AG04450 (cell line): ENCODE measurements around the gene IRS1. TPM values are rescaled to one million over a fixed set of nuclear protein-coding genes. Genes with fewer than 3 reads are reported as not detected.
"Not testable (repeated sequence)": the region's sequence is repeated elsewhere in the genome, so short reads cannot be mapped to it uniquely, and the experiment has no call there.

Experiments used
- CTCF ChIA-PET: fragments of 300-600, 350-600 bp; formaldehyde crosslinking; extraction: SDS; loops from one replicate; lab custom pipeline; 2022; ENCODE audit warnings: antibody characterized with exemption, inconsistent platforms; lab: Charles Lee
- POLR2A ChIA-PET: fragments of 350-600 bp; formaldehyde crosslinking; extraction: SDS; loops from one replicate; lab custom pipeline; 2021; ENCODE audit warnings: antibody characterized with exemption, inconsistent platforms; lab: Yijun Ruan, JAX
- DNase-seq: peaks from one replicate; pipeline ENCODE4 v3.0.0-alpha.2; 2011; ENCODE audit warnings: low read depth, low spot score
- H3K27ac ChIP-seq: one replicate; pipeline ENCODE4 v1.5.1; 2012; ENCODE audit warnings: low read depth, low read length, control low read depth
- H3K27me3 ChIP-seq: one replicate; pipeline ENCODE4 v1.6.0; 2012; ENCODE audit warnings: low read length; ENCODE audit not compliant: control insufficient read depth, insufficient read depth
- H3K4me3 ChIP-seq: 2 replicates; pipeline ENCODE4 v1.5.1; 2011; ENCODE audit warnings: mild to moderate bottlenecking, low read depth, low read length, control low read depth
- H3K9me3 ChIP-seq: 2 replicates; pipeline ENCODE4 v1.5.1; 2012; ENCODE audit warnings: low read length; ENCODE audit not compliant: control insufficient read depth, insufficient read depth
- polyA plus RNA-seq: library from polyadenylated mRNA; depleted of rRNA; stranded (reverse); fragments of >200 nt; gene quantifications from 2 replicates; pipeline ENCODE4 v1.2.3, GENCODE V29; 2011
- TF ChIP-seq, protein P1 (sequence below): IDR thresholded peaks from 2 replicates; pipeline ENCODE4 v1.5.1; 2011; ENCODE audit warnings: low read depth, low read length, control low read depth, inconsistent platforms

The IRS1 gene
- polyA plus RNA-seq, 1 experiment = 32.9 TPM

DNA sequence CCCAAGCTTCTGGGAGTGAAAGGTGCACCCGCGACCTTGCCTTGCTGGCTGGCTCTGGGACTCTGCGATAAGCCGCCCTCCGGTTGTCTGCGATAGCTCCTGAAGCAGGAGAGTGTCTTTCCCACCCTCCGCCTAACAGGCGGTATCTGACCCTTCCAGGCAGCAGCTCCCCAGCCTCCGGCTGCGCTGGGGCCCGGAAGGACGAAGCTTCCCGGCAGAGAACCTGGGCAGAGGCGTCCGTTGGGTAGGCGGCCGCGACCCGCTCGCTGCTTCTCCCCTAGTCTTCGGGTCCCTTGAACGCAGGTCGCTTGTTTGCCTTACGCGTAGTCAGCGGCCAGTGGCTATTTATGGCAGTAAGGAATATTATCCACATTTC lies 35.8 kb upstream of the IRS1 start:
- TF ChIP-seq, protein P1, sequence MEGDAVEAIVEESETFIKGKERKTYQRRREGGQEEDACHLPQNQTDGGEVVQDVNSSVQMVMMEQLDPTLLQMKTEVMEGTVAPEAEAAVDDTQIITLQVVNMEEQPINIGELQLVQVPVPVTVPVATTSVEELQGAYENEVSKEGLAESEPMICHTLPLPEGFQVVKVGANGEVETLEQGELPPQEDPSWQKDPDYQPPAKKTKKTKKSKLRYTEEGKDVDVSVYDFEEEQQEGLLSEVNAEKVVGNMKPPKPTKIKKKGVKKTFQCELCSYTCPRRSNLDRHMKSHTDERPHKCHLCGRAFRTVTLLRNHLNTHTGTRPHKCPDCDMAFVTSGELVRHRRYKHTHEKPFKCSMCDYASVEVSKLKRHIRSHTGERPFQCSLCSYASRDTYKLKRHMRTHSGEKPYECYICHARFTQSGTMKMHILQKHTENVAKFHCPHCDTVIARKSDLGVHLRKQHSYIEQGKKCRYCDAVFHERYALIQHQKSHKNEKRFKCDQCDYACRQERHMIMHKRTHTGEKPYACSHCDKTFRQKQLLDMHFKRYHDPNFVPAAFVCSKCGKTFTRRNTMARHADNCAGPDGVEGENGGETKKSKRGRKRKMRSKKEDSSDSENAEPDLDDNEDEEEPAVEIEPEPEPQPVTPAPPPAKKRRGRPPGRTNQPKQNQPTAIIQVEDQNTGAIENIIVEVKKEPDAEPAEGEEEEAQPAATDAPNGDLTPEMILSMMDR = no peak
- Histone ChIP-seq H3K27me3 (no peaks in the 10 kb centered on the region), H3K27ac (peak overlapping the region; percentile 68), H3K4me3 (peak overlapping the region; percentile 77), H3K9me3 (peaks cover 7% of the 10 kb centered on the region)
- CTCF ChIA-PET = interaction anchor here (0.6 to 1.1 kb wide), 2 partner anchors 150 to 1764 kb away, joined by 3 to 4 read pairs; no protein-coding TSS in a partner anchor
- no peak for DNase-seq
- POLR2A ChIA-PET = interaction anchor here (0.9 to 1.4 kb wide), 2 partner anchors 57 to 143 kb away, joined by 3 to 5 read pairs; no protein-coding TSS in a partner anchor

DNA sequence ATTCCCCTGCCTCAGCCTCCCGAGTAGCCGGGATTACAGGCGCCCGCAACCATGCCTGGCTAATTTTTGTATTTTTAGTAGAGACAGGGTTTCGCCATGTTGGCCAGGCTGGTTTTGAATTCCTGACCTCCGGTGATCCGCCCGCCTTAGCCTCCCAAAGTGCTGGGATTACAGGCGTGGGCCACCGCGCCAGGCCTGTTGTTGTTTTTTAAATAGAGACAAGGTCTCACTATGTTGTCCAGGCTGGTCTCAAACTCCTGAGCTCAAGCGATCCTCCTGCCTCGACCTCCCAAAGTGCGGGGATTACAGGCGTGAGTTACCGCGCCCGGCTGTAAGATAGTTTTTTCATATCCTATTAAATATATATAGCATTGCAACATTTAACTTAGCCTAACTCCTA lies 35.3 kb upstream of the IRS1 start:
- H3K4me3 ChIP-seq, H3K9me3 ChIP-seq, H3K27ac ChIP-seq, H3K27me3 ChIP-seq, DNase-seq: not testable (repeated sequence)
- CTCF ChIA-PET = interaction anchor here (0.6 kb wide), 1 partner anchor 1763 kb away, joined by 3 read pairs; no protein-coding TSS in a partner anchor
- POLR2A ChIA-PET = interaction anchor here (0.9 kb wide), 1 partner anchor 144 kb away, joined by 3 read pairs; no protein-coding TSS in a partner anchor

DNA sequence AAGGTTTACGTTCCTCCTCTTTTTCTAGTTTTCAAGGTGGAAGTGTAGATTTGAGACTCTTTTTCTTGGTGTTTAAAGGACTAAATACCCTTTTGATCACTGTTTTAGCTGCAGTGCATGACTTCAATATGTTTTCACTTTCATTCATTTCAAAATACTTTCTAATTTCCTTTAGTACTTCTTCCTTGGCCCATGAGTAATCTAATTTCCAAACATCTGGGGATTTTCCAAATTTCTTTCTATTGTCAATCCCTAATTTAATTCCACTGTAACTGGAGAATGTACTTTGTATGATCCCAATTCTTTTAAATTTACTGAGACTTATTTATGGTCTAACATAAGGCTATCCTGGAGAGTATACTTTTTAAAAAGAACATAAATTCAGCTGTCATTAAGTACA lies 32.4 kb upstream of the IRS1 start:
- no peak for DNase-seq
- no peak overlapping the region for H3K4me3 ChIP-seq
- POLR2A ChIA-PET = no interaction called here
- H3K9me3 ChIP-seq = peaks cover 7% of the 10 kb centered on the region
- TF ChIP-seq, protein P1 = no peak
- CTCF ChIA-PET = no interaction called here
- no peak overlapping the region for H3K27ac ChIP-seq
- H3K27me3 ChIP-seq = no peaks in the 10 kb centered on the region

DNA sequence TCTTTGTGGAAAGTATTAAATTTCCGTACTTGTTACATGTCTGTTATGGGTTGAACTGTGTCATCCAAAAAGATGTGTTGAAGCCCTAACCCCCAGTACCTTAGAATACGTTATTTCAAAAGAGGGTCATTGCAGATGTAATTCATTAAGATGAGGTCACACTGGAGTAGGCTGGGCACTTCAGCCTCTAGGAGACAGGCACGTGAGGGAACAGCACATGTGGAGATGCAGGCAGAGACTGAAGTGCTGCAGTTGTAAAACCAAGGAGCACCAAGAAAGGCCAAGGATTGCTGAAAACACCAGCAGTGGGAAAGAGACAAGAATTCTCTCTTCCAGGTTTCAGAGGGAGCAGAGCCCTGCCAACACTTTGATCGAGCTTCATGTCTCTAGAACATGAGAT lies 31.6 kb upstream of the IRS1 start:
- no peak overlapping the region for H3K27ac ChIP-seq
- no peaks in the 10 kb centered on the region for H3K27me3 ChIP-seq
- CTCF ChIA-PET = no interaction called here
- DNase-seq = no peak
- TF ChIP-seq, protein P1 = no peak
- POLR2A ChIA-PET = no interaction called here
- peaks cover 7% of the 10 kb centered on the region for H3K9me3 ChIP-seq
- H3K4me3 ChIP-seq = no peak overlapping the region

DNA sequence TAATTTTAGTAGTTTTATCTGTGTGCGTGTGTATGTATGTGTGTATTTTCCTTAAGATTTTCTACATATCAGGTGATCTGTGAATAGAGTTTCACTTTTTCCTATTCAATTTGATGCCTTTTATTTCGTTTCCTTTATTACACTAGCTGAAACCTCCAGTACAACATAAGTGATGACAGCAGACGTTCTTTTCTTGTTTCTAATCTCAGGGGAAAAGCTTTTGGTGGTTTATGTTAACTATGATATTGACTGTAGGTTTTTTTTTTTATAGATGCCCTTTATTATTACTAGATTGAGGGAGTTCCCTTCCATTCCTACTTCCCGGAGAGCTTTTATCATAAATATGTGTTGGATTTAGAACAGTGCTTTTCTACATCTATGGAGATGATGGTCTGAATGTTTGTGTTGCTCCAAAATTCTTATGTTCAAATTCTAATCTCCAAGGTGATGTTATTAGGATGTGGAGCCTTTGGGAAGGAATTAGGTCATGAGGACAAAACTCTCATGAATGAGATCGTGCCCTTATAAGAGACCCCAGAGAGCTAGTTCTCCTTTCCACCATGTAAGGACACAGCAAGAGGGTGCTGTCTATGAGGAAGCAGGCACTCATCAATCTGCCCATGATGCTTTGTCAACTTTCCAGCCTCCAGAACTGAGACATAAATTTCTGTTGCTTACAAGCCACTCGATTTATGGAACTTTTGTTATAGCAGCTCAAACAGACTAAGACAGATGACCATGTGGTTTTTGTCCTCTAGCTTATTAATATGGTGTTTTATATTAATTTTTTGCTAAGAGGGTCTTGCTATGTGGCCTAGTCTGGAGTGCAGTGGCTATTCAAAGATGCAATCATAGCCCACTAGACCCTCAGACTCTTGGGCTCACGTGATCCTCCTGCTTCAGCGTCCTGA lies 30.4 kb upstream of the IRS1 start:
- no peak for DNase-seq
- TF ChIP-seq, protein P1 = no peak
- Histone ChIP-seq H3K4me3 (no peak overlapping the region), H3K27ac (no peak overlapping the region), H3K27me3 (no peaks in the 10 kb centered on the region), H3K9me3 (peaks cover 3% of the 10 kb centered on the region; the same call in 1 of the 2 replicates)
- POLR2A ChIA-PET = interaction anchor here (0.6 kb wide), 1 partner anchor 32 kb away, joined by 8 read pairs; no protein-coding TSS in a partner anchor
- CTCF ChIA-PET = no interaction called here
